OCI-LY3 (cell line): Measurements from ENCODE around the gene SMPD2.

Source experiments
- EZH2phosphoT487 ChIP-seq: fragments of 200-600 bp; shearing (Covaris generic); IDR thresholded peaks from 2 replicates; pipeline ENCODE4 v1.6.1; 2018; ENCODE audit warnings: antibody characterized with exemption, mixed run types, low read depth
- TF ChIP-seq, protein P1 (sequence below): fragments of 200-600, 300-600 bp; sonication (generic); IDR thresholded peaks from 2 replicates; pipeline ENCODE4 v1.5.1; 2014; ENCODE audit warnings: antibody characterized with exemption, low read length, low read depth

DNA sequence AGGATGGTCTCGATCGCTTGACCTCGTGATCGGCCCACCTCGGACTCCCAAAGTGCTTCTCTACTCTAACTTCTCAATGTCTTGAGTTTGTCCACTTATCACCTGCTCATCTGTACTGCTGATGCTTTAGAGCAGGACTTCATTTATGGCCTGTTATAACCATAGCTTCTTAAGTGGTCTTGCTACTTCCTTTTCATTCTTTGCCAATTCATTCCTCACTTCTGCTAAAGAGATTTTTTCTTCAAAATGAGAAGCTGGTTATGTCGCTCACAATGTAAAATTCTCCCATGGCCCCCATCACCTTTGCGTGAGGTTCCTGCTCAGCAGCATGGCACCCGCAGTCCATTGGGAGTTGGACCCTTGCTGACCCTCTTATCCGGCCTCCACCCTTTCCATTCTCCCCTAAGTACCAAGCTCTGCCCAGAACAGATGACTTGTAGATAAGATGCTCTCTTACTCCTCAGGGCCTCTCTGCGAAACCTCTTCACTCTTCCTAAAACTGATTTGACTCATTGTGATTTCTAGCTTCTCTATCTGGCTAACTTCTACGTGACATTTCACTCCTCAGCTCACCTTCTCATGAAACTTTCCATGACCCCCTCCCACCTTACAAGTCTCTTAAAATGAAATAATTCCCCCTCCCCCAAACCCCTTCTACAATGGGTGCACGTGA, 44.3 kb upstream of the SMPD2 start:
- TF ChIP-seq, protein P1, sequence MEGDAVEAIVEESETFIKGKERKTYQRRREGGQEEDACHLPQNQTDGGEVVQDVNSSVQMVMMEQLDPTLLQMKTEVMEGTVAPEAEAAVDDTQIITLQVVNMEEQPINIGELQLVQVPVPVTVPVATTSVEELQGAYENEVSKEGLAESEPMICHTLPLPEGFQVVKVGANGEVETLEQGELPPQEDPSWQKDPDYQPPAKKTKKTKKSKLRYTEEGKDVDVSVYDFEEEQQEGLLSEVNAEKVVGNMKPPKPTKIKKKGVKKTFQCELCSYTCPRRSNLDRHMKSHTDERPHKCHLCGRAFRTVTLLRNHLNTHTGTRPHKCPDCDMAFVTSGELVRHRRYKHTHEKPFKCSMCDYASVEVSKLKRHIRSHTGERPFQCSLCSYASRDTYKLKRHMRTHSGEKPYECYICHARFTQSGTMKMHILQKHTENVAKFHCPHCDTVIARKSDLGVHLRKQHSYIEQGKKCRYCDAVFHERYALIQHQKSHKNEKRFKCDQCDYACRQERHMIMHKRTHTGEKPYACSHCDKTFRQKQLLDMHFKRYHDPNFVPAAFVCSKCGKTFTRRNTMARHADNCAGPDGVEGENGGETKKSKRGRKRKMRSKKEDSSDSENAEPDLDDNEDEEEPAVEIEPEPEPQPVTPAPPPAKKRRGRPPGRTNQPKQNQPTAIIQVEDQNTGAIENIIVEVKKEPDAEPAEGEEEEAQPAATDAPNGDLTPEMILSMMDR = no peak
- TF ChIP-seq EZH2phosphoT487 = no peak
